ENCODE measurements around the gene BBS10. TPM values are rescaled to one million over a fixed set of nuclear protein-coding genes. Genes with fewer than 3 reads are reported as not detected.
"Not testable (repeated sequence)": the region's sequence is repeated elsewhere in the genome, so short reads cannot be mapped to it uniquely, and the experiment has no call there.

BBS10 gene
- total RNA-seq, 6 donors from 2014 or later = 3.2 to 18.5 (median 9.7) TPM

DNA sequence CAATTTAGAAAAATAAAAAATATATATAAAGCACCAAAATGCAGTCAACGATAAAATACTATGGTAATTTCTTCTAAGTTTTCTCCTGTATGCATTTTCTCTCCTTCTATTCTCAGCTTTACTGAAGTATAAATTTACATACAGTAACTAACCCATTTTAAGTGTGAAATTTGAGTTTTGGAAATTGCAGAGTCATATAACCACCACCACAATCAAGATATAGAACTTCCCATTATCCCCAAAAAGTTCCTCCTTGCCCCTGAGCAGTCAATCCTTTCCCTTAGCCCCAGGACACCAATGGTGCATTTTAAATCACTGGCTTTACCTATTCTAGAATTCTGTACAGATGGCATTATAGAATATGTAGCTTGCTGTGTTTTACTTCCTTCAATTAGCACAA lies 31.0 kb upstream of the BBS10 start:
- H3K27ac ChIP-seq = no peak overlapping the region
- 90 to 94% methylated on average over 1 of the region's 1 CpG for WGBS, 2 donors
- H3K27me3 ChIP-seq = no peaks in the 10 kb centered on the region
- no peak overlapping the region for H3K4me3 ChIP-seq
- H3K9me3 ChIP-seq = no peaks in the 10 kb centered on the region
- ATAC-seq (ENCODE audit: low FRiP score in 2 of 2) (no peak), DNase-seq (no peak)
- no peaks in the 10 kb centered on the region for H3K4me1 ChIP-seq
- TF ChIP-seq POLR2AphosphoS5 (IDR thresholded peaks at IDR 0.05) (no peak), POLR2A (IDR thresholded peaks at IDR 0.05) (no peak), EP300 (IDR thresholded peaks at IDR 0.05) (no peak)
- TF ChIP-seq, protein P1, sequence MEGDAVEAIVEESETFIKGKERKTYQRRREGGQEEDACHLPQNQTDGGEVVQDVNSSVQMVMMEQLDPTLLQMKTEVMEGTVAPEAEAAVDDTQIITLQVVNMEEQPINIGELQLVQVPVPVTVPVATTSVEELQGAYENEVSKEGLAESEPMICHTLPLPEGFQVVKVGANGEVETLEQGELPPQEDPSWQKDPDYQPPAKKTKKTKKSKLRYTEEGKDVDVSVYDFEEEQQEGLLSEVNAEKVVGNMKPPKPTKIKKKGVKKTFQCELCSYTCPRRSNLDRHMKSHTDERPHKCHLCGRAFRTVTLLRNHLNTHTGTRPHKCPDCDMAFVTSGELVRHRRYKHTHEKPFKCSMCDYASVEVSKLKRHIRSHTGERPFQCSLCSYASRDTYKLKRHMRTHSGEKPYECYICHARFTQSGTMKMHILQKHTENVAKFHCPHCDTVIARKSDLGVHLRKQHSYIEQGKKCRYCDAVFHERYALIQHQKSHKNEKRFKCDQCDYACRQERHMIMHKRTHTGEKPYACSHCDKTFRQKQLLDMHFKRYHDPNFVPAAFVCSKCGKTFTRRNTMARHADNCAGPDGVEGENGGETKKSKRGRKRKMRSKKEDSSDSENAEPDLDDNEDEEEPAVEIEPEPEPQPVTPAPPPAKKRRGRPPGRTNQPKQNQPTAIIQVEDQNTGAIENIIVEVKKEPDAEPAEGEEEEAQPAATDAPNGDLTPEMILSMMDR (IDR thresholded peaks at IDR 0.05) = no peak
- H3K36me3 ChIP-seq = peaks cover 0 to 59% (median 10%) of the 10 kb centered on the region in 4 donors

DNA sequence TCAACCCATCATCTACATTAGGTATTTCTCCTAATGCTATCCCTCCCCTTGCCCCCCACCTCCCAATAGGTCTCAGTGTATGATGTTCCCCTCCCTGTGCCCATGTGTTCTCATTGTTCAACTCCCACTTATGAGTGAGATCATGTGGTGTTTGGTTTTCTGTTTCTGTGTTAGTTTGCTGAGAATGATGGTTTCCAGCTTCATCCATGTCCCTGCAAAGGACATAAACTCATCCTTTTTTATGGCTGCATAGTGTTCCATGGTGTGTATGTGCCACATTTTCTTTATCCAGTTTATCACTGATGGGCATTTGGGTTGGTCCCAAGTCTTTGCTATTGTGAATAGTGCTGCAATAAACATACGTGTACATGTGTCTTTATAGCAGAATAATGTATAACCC lies 28.7 kb upstream of the BBS10 start:
- 90 to 100% methylated on average over 1 of the region's 1 CpG for WGBS, 2 donors
- peaks cover 0 to 64% (median 8%) of the 10 kb centered on the region in 4 donors for H3K36me3 ChIP-seq
- not testable (repeated sequence) for H3K27me3 ChIP-seq; H3K4me3 ChIP-seq; H3K4me1 ChIP-seq; DNase-seq; H3K9me3 ChIP-seq; ATAC-seq (ENCODE audit: low FRiP score in 2 of 2); H3K27ac ChIP-seq

DNA sequence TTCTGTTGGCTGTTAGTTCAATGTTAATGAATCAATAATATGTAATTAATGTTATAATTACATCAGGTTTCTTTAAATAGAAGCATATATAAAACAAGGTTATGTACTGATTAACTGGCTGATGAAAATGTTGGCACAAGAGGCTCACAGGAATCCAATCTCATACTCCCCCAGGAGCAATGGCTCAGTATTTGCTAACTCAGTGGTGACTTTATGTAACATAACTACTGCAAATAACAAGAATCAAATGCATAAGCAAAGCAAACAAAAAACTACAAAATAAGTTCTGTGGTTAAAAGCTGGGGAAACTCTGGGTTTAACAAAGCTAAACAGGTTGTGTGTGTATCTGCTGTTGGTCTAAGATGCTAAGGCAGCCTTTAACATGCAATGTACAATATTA lies 27.7 kb upstream of the BBS10 start:
- DNase-seq = no peak
- Histone ChIP-seq H3K4me1 (no peaks in the 10 kb centered on the region), H3K9me3 (no peaks in the 10 kb centered on the region), H3K27ac (no peak overlapping the region), H3K4me3 (no peak overlapping the region), H3K27me3 (no peaks in the 10 kb centered on the region), H3K36me3 (peaks cover 0 to 68% (median 8%) of the 10 kb centered on the region in 4 donors)
- no peak for ATAC-seq (ENCODE audit: low FRiP score in 2 of 2)
- TF ChIP-seq, protein P1 (IDR thresholded peaks at IDR 0.05) = no peak
- no peak for TF ChIP-seq POLR2A (IDR thresholded peaks at IDR 0.05)

DNA sequence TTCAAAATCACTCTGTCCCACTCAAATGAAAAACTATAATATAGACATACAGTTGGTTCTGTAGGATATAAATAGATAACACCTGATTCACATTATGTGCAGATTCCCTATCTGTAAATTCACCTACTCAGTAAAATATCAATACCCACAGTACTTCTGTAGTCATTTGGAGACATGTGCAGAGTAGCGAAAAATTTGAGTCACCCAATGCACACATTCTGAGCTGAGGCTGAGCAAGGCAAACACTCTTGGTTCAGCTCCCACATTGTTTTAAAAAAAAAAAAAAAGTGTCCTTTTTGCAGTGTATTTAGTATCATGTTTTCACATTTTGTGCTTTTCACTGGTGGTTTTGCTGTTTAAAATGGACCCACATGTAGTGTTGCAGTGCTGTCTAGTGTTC lies 27.3 kb upstream of the BBS10 start:
- DNase-seq (no peak), ATAC-seq (ENCODE audit: low FRiP score in 2 of 2) (no peak)
- no peaks in the 10 kb centered on the region for H3K27me3 ChIP-seq
- no peaks in the 10 kb centered on the region for H3K9me3 ChIP-seq
- TF ChIP-seq EP300 (IDR thresholded peaks at IDR 0.05) (no peak), POLR2A (IDR thresholded peaks at IDR 0.05) (no peak), POLR2AphosphoS5 (IDR thresholded peaks at IDR 0.05) (no peak)
- TF ChIP-seq, protein P1 (IDR thresholded peaks at IDR 0.05) = no peak
- no peak overlapping the region for H3K4me3 ChIP-seq
- 96% methylated on average over 1 of the region's 1 CpG for WGBS, 2 donors
- no peak overlapping the region for H3K27ac ChIP-seq
- H3K36me3 ChIP-seq = peaks cover 0 to 73% (median 8%) of the 10 kb centered on the region in 4 donors
- H3K4me1 ChIP-seq = no peaks in the 10 kb centered on the region

DNA sequence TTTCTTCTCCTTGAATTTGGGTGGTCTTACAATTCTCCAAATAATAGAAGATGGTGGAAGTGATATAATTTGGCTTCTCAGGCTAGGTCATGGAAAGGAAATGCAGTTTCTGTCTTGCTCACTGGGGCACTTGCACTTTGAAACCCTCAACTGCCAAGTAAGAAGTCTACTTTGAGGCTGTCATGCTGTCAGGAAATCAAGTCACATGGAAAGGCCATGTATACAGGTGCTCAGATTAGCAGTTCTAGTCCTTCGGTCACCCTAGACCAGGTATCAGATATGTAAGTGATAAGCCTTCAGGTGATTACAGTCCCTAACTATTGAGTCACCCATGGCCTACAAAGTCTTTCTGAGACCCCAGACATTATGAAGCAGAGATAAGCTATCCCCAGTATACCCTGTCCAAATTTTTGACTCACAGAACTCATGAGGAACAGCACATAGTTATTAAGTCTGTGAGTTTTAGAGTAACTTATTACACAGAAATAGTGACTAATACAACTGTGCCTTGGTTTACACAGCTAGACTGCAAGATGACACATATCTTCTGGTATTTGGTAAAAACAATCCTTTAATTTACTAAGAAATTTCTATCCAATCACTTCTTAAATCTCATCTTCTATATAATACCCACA lies 26.3 kb upstream of the BBS10 start:
- H3K4me1 ChIP-seq = no peaks in the 10 kb centered on the region
- TF ChIP-seq, protein P1 (IDR thresholded peaks at IDR 0.05) = no peak
- TF ChIP-seq EP300 (IDR thresholded peaks at IDR 0.05) (no peak), POLR2AphosphoS5 (IDR thresholded peaks at IDR 0.05) (no peak), POLR2A (IDR thresholded peaks at IDR 0.05) (no peak)
- WGBS, 2 donors = 94 to 100% methylated on average over 1 of the region's 1 CpG

More for the DNA sequence above, 26.3 kb upstream of the BBS10 start:
- no peak overlapping the region for H3K4me3 ChIP-seq
- no peaks in the 10 kb centered on the region for H3K9me3 ChIP-seq
- no peaks in the 10 kb centered on the region for H3K27me3 ChIP-seq
- peaks cover 0 to 79% (median 10%) of the 10 kb centered on the region in 4 donors for H3K36me3 ChIP-seq
- ATAC-seq (ENCODE audit: low FRiP score in 2 of 2) = no peak
- no peak overlapping the region for H3K27ac ChIP-seq
- no peak for DNase-seq
